Erythroblast (primary cell): ENCODE measurements around the gene CHFR.
"Not testable (repeated sequence)": the region's sequence is repeated elsewhere in the genome, so short reads cannot be mapped to it uniquely, and the experiment has no call there.

Experiments
- DNase-seq, 2 experiments: peaks; one replicate each; lab custom pipeline; 2025; lab: John Stamatoyannopoulos, UW
- GATA1 ChIP-seq: IDR thresholded peaks from 2 replicates; pipeline ENCODE4 v1.6.1; 2011; ENCODE audit warnings: low read depth, mild to moderate bottlenecking, control low read depth, low read length, moderate library complexity
- POLR2A ChIP-seq: IDR thresholded peaks from 2 replicates; pipeline ENCODE4 v1.6.1; 2011; ENCODE audit warnings: mild to moderate bottlenecking, low read length

The CHFR gene

DNA sequence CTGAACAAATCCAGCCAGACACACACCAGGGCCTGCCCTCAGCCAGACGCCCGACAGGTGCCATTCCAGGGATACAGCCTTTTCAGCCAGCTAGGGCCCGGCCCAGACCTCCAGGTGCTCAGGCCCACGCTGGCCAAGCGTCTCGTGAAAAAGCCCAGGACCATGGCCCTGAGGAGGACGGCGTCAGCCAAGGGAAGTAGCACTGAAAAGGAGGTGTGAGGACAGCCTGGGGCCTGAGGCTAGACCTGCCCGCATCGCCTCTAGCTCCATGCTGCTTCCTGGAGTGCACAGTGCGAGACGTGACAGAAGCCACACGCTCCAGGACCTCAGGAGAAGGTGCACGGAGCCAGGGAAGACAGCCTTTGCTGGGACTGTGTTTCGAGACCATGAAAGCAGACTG lies 88.6 kb downstream of the CHFR start:
- TF ChIP-seq GATA1: no peak
- TF ChIP-seq POLR2A: no peak
- DNase-seq: no peak

DNA sequence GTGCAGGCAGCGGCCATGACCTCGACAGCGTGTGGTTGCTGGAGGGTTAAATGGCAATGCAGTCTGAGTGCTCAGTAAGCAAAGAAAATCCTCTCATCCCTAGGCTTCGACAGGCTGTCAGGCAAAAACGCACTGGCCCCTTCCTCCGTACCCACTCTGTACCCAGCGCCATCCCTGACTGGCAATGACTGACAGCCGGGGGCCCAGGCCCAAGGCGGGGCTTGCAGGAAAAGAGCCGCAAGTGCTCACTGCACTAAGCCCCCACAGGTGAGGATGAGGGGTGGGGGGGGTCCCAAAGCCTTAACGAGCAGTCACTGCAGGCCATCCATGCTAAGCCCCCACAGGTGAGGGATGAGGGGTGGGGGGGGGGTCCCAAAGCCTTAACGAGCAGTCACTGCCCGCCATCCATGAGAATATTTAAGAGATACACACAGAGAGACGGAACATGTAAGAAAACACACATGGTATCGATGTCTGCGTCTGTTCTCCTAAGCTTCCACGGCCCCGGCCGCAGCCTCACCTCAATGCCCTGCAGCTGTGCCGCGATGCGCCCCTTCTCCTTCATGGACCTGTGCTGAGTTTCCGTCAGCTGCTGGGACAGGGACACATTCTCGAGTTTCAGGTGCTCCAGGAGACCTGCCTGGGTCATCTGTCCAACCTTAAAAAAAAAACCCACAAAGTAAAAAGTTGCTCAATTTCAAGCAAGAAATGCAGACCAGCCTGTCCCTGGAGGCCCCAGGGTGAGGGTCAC lies 89.4 kb downstream of the CHFR start:
- no peak for DNase-seq
- TF ChIP-seq GATA1: no peak
- no peak for TF ChIP-seq POLR2A

DNA sequence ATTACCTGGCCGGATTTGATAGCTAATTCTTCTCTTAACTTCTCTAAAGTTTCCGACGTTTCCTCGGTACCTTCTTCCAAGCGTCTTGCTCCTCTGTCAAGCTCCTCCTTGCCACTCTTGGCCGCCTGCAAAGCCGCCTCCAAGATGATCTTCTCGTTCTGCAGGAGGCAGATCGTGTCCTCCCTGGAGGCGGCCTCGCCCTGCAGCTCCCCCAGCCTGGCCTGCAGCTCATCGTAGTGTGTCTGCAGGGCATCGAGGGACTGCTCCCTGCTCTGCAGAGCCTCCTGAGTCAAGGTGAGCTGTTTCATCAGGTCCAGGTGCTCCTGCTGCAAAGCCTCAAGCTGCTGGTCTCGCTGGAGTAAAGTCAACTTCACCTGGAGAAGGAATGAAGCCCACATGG lies 91.6 kb downstream of the CHFR start:
- no peak for DNase-seq
- TF ChIP-seq GATA1 (no peak), POLR2A (no peak)

GRCh38 chr12:132791940-132792339 lies 95.5 kb downstream of the CHFR start:
- DNase-seq: not testable (repeated sequence)

DNA sequence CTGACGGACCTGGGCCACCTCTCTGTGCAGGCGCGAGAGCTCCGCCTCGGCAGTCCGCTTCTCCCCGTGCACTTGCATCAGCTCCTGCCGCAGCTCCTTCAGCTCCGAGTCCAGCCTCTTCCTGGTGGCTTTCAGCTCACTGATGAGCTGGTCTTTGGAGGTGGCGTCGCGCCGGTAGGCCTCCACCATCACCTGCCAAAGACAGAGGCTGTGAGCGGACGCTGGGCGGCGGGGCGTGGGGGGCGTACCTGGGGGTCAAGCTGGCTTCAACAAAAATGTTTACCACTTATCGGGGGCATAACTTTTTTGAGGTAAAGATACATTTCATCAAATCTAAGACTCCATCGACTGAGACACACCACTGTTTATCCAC lies 98.3 kb downstream of the CHFR start:
- no peak for TF ChIP-seq GATA1
- no peak for TF ChIP-seq POLR2A
- no peak for DNase-seq

- TF ChIP-seq POLR2A (no peak), GATA1 (no peak)
- DNase-seq: no peak
These were observed 98.9 kb downstream of the CHFR start for GRCh38 chr12:132788375-132789098.

DNA sequence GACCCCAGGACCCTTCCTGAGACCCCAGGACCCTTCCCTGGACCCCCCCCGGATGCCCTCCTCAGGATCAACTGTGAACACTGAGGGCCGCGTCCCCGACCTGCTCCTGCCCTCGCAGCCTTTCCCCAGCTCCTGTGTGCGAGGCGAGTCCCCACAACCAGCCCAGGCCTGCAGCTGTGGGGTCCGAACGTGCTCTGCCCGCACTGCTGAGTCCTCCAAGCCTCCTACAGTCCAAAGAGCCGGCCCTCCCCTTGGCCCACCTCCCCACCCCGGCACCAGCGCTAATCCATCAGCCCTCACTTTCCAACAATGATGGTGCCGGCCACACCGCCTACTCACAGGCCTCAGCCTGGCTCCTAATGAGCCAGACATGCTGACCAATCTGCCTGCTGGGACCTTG lies 99.5 kb downstream of the CHFR start:
- TF ChIP-seq POLR2A (no peak), GATA1 (no peak)
- peak in 1 of 2 experiments; percentile 19 for DNase-seq

DNA sequence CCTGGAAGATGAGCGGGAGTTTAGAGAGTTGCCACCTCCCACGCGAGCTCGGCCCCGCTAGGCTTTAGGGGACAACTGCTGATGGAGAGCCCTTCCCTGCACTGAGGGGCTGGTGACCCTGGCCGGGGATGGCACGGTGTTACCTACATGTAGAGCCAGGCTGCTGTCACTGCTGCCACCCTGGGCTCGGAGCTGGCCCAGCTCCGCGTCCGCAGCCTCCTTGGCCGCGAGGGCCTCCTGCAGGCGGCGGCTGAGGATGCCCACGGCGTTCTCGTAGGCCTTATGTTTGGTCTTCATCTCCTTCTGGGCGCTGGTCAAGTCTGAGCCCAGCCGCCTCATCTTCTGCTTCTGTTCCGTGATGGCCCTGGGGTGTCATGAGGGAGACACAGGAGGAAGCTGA lies 101.2 kb downstream of the CHFR start:
- TF ChIP-seq POLR2A (no peak), GATA1 (no peak)
- DNase-seq: no peak

DNA sequence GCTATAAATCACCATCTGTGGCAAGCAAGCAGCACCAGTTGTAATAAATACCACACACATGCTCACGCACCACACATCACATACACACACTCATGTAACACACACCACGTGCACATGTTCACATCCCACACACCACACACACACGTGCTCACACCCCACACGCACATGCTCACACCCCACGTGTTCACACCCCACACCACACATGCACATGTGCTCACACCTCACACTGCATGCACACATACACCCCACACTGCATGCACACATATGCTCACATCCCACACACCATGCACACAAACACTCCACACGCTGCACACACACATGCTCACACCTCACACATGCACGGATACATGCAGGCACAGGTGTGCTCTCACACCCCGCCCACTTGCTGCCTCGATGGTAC lies 102.8 kb downstream of the CHFR start:
- TF ChIP-seq POLR2A (no peak), GATA1 (no peak)
- no peak for DNase-seq

DNA sequence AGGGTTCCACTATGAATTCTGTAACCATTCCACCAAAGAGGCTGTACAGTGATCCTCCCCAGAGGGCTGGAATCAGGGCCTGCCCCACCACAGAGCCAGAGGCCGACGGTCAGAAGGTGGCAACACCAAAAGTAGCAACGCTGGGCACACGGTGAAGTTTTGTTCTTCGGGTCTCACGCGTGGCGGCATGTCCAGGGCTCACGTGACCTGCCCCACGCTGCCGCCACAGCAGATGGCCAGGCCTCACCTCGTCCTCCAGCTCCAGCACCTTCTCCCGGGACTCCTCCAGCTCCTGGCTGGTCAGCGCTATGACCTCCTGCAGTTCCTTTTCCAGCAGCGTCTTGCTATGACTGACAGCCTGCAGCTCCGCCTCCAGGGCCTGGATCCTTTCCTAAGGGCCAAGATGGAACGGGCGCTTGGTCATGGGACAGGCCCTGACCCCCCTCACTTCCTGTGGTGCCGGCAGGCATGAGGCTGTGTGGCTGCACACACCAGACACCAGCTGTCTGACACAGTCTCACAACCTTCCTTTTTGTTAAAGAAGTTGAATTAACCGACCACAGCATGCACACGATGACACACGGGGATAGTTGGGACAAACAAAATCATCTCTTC lies 103.4 kb downstream of the CHFR start:
- TF ChIP-seq GATA1: no peak
- TF ChIP-seq POLR2A: no peak
- DNase-seq: no peak
